NCI-H526 treated with DMSO at 0.1 percent for 48 hours (cell line): ENCODE data around the gene HSD11B1L.
"Not testable (repeated sequence)": the region's sequence is repeated elsewhere in the genome, so short reads cannot be mapped to it uniquely, and the experiment has no call there.

Source experiments
- DNase-seq: peaks from one replicate; lab custom pipeline; 2025; lab: John Stamatoyannopoulos, UW

Gene HSD11B1L

GRCh38 chr19:5698635-5699422, 18.0 kb downstream of the HSD11B1L start:
- DNase-seq, result no peak

DNA sequence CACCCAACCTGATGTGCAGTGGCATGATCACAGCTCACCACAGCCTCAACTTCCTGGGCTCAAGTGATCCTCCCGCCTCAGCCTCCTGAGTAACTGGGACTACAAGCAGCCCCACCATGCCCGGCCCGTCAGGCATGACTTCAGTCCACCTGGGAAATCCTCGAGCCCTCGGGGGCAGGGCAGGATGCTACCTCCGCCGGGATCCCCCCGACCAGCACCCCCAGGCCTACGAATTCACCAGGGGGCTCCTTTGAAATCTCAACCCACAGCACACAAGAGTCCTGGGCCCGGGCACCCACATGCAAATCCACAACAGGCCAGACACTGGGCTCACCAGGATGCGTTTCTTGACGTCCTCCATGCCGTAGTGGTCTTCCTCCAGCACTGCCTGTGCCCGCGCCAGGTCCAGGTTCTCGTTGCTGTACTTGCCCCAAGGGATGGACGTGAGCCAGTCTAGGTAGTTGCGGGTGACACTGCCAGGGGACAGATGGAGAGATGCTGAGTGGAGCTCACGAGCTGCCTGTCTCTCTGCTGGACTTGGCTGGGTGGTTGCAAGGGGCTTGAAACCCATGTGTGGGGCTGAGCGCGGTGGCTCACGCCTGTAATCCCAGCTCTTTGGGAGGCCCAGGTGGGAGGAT, 19.7 kb downstream of the HSD11B1L start:
- no peak for DNase-seq

DNA sequence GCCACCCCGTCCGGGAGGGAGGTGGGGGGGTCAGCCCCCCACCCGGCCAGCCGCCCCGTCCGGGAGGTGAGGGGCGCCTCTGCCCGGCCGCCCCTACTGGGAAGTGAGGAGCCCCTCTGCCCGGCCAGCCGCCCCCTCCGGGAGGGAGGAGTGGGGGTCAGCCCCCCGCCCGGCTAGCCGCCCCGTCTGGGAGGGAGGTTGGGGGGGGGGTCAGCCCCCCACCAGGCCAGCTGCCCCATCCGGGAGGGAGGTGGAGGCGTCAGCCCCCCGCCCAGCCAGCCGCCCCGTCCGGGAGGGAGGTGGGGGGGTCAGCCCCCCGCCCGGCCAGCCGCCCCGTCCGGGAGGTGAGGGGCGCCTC, 21.2 kb downstream of the HSD11B1L start:
- not testable (repeated sequence) for DNase-seq

DNA sequence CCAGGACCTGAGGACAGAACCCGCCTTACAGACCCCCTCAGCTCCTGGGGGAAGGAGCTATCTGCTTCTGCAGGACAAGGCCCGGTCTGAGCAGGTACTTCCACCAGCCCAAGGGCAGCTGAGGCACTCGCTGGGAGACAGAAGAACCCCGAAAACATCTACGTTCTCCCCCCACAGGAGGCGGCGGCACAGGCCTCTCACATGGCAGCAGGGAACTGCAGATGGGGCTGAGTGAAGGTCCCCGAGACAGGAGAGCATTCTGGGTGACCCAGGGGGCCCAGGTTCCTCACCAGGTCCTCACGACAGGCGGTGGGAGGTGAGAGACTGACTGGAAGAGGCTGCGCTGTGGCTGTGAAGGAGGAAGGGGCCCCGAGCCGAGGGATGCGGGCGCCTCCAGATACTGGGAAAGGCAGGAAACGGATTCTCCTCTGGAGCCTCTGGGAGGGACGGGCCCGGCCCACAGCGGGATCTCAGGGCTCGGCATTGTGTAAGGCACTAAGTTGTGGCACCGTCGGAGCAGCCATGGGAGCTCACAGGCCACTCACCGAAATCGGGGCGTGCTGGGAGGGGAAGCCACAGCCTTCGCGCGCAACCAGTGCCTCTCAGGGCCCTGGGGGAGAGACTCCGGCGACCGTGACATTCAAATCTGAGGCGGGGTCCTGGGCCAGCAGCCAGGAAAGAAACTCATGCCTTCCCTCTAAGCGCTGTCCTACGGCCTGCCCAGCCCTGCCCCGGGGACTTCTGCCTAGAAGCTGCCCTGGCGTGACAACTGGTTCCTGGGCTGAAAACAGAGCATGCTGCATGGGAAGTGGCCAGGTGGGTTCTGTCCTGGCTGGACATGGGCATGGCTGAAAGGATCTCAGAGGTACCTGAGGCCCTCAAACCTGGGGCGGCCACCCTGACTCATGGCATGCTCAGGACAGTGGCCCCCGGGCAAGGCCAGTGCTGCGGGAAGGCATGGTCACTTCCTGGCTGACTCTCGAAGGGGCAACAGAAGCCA, 23.3 kb downstream of the HSD11B1L start:
- DNase-seq, result no peak

DNA sequence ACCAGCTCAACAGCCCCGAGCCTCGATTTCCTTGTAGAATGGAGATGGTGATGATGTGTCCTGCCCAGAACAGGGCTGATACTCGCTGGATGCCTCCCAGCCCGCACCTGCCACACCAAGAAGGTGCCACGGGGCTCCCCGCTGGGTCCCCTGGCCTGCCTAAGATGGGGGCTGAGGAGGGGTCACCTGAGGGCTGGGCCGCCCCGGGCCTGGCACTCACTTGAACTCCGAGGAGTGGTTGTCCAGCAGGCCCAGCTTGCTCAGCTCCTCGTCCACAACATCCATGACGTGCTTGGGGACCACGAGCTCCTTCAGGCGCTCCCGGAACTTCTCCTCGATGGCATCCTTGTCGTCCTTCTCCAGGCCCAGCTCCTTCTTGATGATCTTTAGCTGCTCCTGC, 24.7 kb downstream of the HSD11B1L start:
- no peak for DNase-seq

DNA sequence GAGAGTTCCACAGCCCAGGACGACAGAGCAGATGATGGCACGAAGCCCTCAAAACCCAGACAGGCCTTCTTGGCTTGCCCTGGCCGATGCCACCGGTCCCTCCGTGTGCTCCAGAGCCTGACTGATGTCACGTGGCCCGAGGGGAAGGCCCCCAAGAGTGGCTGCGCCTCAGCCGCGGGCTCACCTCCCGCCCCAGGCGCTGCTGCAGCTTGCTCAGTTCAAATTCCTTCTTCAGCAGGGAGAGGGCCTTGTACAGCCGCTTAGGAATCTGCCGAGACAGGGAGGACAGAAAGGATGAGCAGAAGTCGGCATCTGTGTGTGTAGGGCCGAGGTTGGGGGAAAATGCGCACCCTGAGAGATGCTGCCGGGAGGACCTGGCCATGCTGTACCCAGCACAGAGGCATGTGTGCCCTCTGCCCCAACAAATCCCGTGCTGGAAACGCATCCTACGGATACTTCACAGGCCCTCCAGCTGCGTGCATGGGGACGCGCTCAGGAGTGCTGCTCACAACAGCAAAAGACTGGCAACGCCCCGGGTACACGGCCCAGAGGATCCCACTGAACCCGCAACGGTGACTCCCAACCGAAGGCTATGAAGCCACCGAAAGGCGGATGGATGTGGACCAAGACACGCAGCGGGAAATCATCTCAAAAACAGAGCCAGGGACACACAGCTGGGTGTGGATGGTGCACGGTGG, 26.2 kb downstream of the HSD11B1L start:
- no peak for DNase-seq

- DNase-seq, result no peak
These were observed 27.0 kb downstream of the HSD11B1L start for GRCh38 chr19:5707576-5708575.

- DNase-seq, result no peak
These were observed 30.2 kb downstream of the HSD11B1L start for GRCh38 chr19:5711025-5711424.

DNA sequence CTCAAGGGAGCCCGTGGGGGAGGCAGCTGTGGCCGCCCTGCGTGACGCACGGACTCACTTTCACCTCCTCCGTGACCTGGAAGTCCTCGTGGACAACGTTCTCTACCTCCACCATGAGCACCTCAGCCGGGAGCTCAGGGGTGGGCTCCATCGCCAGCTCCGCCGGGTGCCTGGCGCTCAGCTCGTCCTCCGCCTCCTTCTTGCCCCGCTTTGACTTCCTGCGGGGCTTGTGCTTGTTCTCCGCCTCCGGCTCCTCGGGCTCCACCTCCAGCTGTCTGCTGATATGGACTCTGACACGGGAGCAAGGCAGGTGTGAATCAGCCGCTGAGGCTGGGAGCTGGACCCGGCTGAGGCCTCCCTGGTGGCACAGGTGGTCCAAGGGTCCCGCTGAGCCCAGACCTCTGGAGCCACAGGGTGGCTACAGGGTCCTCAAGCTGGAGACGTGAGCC, 30.9 kb downstream of the HSD11B1L start:
- DNase-seq, result no peak

- DNase-seq, result no peak
These were observed 32.4 kb downstream of the HSD11B1L start for GRCh38 chr19:5713228-5713627.

- DNase-seq, result no peak
These were observed 34.0 kb downstream of the HSD11B1L start for GRCh38 chr19:5714816-5715215.

DNA sequence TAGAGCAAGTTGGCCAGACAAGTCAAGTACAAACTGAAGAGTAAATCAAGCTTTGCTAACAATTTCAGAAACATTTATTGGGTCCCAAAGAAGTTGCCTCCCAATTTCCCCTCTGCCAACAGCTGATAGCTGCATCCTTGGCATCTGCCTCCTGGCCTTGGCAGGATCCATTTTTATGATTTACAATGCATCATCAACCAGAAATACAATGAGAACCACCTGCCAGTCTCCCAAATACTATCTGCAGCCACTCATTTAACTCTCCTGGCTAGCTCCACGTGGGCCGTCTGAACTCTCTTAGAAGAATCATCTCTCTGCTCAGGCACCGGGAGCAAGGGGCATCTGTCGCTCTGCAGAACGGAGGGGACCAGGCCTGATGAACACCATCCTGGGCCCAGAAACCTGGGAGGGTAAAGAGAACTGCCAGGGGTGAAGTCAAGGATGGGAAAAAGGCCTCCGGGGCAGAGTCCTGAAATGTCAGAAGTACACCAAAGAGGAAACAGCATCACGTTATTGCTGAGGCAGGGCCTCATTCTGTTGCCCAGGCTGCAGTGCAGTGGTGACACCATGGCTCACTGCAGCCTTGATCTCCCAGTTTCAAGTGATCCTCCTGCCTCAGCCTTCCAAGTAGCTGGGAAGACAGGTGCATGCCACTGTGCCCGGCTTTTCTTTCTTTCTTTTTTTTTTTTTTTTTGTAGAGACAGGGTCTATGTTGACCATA, 36.5 kb downstream of the HSD11B1L start:
- DNase-seq, result no peak

- no peak for DNase-seq
These were observed 37.3 kb downstream of the HSD11B1L start for GRCh38 chr19:5718037-5718578.

- no peak for DNase-seq
These were observed 37.9 kb downstream of the HSD11B1L start for GRCh38 chr19:5718579-5719273.

- DNase-seq, result no peak
These were observed 38.6 kb downstream of the HSD11B1L start for GRCh38 chr19:5719274-5719960.

DNA sequence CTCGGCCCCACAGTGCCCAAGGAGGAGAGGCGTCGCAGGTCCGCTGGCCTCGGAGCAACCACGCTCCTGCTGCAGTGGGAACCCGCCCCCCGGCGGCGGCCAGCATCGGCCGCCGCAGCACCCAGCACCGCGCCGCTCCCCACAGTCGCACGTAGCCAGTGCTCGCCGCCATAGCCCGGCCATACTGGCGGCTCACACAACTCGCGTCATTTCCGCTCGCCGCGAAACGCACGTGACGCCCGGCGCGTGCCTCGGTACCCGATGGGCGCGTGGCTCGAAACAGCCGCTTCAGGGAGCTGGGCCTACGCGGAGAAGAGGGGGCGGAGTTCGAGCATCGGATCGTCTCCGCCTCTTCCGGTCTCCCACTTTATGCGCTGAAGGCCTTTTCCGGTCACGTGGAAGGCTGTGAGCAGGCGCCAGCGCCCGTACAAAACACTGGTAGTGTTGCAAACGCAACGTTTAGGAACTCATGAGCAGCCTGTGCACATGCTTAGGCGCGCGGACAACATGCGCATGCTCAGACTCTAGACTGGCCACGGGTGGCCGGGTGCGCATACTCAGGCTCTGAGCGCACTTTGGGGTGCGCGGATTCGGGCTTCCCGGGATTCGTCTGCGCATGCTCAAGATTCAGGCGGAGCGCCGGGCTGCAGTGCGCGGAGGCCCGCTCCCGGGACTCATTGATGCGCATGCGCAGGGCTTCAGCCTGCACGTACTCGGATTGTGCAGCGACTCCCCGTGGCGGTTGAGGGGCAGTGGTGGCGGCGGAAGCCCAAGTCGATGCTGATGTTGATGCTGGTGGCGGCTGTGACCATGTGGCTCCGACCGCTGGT, 39.3 kb downstream of the HSD11B1L start, which contains the start of the genes CATSPERD and LONP1:
Gene CATSPERD, plus strand, starts transcription at position 677 of the 830 bp plus-strand sequence. Its CDS starts 101 bp downstream, at position 778.
Gene LONP1, minus strand, starts transcription at position 186 of the 830 bp plus-strand sequence. Its CDS starts 14 bp downstream, at position 172.
- DNase-seq, result peak; percentile 88

- no peak for DNase-seq
These were observed 46.7 kb downstream of the HSD11B1L start for GRCh38 chr19:5727453-5728050.
